PFSK-1 (cell line): ENCODE measurements around the gene PADI1.

ENCODE experiments used
- POLR2AphosphoS5 ChIP-seq: IDR thresholded peaks from 2 replicates; pipeline ENCODE4 v1.6.1; 2012; ENCODE audit warnings: low read depth, mild to moderate bottlenecking, control low read depth, low read length, moderate library complexity
- SIN3A ChIP-seq: IDR thresholded peaks from 2 replicates; pipeline ENCODE4 v1.6.1; 2012; ENCODE audit warnings: mild to moderate bottlenecking, low read length, moderate library complexity, borderline replicate concordance; ENCODE audit not compliant: insufficient read depth
- TAF1 ChIP-seq: IDR thresholded peaks from 2 replicates; pipeline ENCODE4 v1.6.1; 2012; ENCODE audit warnings: low read length, control low read depth, borderline replicate concordance; ENCODE audit not compliant: insufficient read depth
- TF ChIP-seq, protein P1 (sequence below), 2 experiments: IDR thresholded peaks; 2 replicates each; pipeline versions ENCODE4 v1.6.1 to v1.8.0; 2011 to 2012; ENCODE audit warnings: low read depth in 2 of 2, low read length in 2 of 2, control low read depth in 1 of 2, inconsistent platforms in 1 of 2, mild to moderate bottlenecking in 1 of 2, moderate library complexity in 1 of 2; ENCODE audit not compliant: insufficient read depth in 1 of 2

DNA sequence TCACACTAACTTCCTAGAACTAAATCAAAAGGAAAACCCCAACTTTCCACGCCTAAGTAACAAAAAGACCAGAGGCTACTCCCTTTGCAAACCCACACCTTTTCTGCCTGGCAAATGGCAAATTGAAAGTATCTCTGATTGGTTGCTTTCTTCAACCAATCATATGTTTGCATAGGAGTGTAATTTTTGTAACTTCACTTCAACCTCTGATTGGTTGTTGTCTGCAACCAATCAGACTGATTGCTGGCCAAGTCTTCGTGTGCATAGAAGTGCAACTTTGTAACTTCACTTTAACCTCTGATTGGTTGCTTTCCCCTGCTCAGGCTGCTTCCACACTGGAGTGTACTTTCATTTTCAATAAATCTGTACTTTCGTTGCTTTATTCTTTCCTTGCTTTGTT is 48.8 kb upstream of the PADI1 start:
- TF ChIP-seq, protein P1, sequence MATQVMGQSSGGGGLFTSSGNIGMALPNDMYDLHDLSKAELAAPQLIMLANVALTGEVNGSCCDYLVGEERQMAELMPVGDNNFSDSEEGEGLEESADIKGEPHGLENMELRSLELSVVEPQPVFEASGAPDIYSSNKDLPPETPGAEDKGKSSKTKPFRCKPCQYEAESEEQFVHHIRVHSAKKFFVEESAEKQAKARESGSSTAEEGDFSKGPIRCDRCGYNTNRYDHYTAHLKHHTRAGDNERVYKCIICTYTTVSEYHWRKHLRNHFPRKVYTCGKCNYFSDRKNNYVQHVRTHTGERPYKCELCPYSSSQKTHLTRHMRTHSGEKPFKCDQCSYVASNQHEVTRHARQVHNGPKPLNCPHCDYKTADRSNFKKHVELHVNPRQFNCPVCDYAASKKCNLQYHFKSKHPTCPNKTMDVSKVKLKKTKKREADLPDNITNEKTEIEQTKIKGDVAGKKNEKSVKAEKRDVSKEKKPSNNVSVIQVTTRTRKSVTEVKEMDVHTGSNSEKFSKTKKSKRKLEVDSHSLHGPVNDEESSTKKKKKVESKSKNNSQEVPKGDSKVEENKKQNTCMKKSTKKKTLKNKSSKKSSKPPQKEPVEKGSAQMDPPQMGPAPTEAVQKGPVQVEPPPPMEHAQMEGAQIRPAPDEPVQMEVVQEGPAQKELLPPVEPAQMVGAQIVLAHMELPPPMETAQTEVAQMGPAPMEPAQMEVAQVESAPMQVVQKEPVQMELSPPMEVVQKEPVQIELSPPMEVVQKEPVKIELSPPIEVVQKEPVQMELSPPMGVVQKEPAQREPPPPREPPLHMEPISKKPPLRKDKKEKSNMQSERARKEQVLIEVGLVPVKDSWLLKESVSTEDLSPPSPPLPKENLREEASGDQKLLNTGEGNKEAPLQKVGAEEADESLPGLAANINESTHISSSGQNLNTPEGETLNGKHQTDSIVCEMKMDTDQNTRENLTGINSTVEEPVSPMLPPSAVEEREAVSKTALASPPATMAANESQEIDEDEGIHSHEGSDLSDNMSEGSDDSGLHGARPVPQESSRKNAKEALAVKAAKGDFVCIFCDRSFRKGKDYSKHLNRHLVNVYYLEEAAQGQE (IDR thresholded peaks at IDR 0.05; ENCODE audit: insufficient read depth in 1 of 2, low read depth in 2 of 2, low read length in 2 of 2) = no peak
- TF ChIP-seq POLR2AphosphoS5 (no peak), TAF1 (no peak), SIN3A (no peak)
